Activated naive CD8-positive, alpha-beta T cell treated with anti-CD3 and anti-CD28 coated beads, Interleukin-2, amount 50 U/mL, for 16 hours (primary cell): Measurements from ENCODE around the gene RBM15B.
A peak's percentile ranks its signal among the peaks of the same experiment; 100 is the strongest.
"Not testable (repeated sequence)": the region's sequence is repeated elsewhere in the genome, so short reads cannot be mapped to it uniquely, and the experiment has no call there.

Experiments
- DNase-seq: peaks from one replicate; pipeline ENCODE4 v3.0.0-alpha.2; 2020; ENCODE audit warnings: low read depth, low spot score

The RBM15B gene, protein sequence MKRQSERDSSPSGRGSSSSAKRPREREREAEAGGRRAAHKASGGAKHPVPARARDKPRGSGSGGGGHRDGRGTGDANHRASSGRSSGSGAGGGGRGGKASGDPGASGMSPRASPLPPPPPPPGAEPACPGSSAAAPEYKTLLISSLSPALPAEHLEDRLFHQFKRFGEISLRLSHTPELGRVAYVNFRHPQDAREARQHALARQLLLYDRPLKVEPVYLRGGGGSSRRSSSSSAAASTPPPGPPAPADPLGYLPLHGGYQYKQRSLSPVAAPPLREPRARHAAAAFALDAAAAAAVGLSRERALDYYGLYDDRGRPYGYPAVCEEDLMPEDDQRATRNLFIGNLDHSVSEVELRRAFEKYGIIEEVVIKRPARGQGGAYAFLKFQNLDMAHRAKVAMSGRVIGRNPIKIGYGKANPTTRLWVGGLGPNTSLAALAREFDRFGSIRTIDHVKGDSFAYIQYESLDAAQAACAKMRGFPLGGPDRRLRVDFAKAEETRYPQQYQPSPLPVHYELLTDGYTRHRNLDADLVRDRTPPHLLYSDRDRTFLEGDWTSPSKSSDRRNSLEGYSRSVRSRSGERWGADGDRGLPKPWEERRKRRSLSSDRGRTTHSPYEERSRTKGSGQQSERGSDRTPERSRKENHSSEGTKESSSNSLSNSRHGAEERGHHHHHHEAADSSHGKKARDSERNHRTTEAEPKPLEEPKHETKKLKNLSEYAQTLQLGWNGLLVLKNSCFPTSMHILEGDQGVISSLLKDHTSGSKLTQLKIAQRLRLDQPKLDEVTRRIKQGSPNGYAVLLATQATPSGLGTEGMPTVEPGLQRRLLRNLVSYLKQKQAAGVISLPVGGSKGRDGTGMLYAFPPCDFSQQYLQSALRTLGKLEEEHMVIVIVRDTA

DNA sequence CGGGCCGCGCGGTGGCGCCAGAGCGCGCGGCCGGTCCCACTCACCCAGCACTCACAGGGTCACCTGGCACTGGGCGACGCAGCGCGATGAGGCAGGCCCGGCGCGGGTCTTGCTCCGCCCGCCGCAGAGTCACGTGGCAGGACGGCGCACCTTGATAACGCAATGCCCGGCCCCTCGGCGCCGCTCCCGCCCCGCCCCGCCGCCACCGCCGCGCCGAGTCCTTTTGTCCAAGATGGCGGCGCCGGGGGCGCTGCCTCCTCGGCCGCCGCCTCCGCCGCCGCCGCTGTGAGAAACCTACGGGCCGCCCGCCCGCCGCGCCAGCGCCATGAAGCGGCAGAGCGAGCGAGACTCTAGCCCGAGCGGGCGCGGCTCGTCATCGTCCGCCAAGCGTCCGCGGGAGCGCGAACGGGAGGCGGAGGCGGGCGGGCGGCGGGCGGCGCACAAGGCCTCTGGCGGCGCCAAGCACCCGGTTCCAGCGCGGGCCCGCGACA is at the start of gene RBM15B:
Gene RBM15B, plus strand, starts transcription at position 211 of the 491 bp plus-strand sequence. Its CDS starts 115 bp downstream, at position 326.
- peak; percentile 92 for DNase-seq

DNA sequence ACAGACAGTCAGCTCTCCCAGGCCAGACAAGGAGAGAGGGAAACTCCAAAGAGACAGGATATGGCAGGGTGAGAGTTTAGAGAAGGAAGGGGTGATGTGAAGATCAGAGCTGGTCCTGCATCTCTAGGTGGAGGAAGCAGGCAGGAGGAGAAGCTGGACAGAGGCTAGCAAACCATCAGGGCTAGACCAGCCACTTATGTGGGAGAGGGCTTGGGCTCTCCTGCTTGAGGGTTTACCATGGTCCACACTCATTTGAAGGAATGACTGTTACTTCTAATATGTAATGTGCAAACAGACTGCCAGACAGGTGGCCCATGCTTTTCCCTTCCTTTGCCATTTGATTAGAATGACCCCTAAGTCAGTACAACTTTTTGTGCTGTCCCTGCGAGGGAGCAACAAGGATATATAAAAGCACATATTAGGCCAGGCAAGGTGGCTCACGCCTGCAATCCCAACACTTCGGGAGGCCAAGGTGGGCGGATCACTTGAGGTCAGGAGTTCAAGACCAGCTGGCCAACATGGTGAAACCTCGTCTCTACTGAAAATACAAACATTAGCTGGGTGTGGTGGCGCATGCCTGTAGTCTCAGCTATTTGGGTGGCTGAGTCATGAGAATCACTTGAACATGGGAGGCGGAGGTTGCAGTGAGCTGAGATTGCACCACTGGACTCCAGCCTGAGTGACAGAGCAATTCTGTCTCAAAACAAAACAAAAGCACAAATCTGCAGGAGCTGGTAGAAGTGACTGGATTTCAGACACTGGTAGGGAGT is 47.0 kb upstream of the RBM15B start:
- no peak for DNase-seq

DNA sequence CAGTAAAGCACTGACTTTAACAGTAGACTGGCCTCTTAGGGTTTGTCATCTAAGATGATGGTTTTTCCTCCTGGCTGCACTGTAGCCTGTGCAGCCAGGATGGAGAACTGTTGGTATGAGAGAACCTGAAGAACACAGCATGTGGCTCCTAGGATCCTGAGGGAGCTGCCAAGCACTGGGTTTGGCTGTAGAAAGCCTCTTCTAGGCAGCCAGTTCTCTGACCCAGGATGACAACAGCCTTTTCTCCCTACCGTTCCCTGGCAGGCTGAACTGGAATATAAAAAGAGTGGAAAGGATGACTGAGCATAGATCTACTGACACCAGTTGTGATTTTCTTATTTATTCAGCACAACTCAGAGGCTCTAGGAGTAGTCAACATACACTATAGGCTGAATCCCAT is 40.3 kb upstream of the RBM15B start:
- DNase-seq: no peak

DNA sequence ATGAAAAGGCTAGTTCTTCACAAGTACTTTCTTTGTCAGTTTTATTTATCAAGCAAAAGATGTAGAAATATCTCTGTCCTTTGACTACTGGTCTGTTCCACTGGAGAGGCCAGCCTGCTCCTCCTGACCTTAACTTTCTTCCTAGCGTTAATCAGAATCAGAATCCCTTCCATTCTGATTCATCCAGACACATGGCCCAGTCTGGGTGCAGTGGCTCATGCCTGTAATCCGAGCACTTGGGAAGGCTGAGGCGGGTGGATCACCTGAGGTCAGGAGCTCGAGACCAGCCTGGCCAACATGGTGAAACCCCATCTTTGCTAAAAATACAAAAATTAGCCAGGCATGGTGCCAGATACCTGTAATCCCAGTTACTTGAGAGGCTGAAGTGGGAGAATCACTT is 38.0 kb upstream of the RBM15B start:
- DNase-seq: no peak

DNA sequence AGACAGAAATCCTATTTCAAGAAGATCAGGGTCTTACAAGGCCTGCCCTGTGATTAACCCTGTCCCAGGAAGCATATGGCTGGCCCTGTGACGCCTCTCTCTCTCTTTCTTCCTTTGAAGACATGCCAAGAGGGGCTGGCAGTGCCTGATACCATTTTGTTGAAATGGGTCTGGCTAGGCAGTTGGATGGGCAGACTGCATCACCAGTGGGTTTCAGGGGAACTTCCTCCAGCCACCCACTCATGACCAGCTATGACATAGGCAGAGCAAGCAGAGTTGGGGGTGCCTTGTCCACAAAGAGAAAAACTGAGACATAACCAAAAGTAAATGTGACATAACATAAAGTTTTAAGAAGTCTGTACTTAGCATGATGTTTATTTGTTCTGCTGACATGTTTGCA is 37.4 kb upstream of the RBM15B start:
- no peak for DNase-seq

DNA sequence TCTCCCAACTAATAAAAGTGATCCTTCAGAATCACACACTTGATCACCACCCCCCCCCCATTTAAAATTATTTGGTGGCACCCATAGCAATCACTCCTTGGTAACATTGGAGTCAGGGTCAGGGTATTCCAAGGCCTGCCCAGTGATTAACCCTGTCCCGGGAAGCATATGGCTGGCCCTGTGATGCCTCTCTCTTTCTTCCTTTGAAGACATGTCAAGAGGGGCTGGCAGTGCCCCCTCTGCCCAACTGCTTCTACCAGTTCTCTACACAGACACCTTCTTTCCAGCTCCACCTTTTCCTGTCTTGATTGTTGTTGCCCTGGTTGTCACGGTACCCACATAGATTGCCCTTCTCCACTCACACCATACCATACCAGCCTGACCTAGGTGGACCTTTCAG is 36.9 kb upstream of the RBM15B start:
- DNase-seq: no peak

DNA sequence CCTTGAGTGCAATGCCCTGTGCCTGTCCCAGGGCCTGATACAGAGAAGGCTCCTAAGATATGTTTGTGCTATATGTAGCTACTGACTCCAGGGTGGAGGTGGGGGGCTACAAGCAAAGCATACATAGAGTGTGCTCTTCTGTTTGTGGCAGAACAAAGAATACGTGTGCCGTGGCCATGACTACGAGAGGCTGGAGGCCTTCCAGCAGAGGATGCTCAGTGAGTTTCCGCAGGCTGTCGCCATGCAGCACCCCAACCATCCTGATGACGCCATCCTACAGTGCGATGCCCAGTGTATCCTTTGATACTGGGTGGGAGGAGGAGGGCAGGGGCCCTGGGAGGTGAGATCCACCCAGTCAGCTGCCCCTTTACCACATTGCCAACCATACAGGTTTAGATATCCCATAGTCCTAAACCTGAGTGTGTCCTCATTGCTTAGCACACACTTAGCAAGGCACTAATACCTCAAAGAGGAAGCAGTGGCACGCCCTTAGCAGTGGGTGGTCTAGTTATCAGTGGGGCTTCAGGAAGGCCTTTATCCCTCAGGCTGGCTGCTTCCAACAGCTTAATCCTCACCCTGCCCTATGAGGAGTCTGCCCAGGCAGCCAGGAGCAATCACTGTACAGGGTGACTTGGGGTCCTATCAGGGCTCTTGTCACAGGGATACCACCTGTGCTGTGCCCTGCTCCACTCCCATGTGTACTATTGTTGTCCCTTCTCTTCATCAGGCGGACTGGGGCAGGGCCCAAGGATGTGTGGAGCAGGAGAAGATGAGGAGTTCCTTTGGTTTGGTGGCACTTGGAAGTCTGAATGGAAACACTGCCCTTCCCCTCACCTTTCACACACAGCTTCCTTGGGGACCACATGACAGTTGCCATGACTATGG is 36.1 kb upstream of the RBM15B start:
- no peak for DNase-seq

DNA sequence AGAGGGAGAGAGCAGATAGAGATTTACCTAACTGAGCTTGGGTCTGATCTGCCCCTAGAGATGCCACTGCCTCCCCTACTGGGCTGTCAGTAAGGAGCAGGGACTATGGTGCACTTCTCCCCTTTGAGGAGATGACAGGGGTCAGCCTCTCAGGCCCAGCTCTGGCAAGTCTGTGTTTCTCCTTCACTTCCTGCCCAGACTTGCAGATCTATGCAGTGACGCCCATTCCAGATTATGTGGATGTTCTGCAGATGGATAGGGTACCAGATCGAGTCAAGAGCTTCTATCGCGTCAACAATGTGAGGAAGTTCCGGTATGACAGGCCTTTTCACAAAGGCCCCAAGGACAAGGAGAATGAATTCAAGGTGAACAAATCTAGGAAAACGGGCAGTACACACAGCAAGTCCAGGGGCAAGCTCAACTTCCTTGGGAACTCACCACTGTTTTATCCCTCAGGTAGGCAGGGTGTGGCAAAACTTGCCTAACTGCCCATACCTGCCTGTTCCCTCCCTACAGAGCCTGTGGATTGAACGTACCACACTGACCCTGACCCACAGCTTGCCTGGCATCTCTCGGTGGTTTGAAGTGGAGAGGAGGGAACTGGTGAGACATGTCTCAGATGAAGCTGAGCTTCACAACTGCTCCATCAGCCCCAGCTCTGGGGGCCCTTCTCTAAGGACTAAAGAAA is 35.0 kb upstream of the RBM15B start:
- no peak for DNase-seq

DNA sequence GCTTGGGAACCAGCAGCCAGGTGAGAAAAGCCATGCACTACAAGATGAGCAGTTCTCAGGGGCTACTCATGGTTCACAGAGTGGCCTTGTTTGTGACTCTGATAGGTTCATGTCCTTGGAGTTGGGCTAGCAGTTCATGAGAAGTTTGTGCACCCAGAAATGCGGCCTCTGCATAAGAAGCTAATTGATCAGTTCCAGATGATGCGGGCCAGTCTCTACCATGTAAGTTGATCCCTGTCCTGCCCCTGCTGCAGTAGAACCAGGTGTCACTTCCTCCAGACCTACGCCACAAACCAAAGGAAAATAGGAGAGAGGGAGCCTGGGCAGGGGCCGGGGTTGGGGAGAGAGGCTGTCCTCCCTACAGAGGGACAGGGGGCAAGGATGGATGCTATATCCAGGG is 33.2 kb upstream of the RBM15B start:
- DNase-seq: no peak

DNA sequence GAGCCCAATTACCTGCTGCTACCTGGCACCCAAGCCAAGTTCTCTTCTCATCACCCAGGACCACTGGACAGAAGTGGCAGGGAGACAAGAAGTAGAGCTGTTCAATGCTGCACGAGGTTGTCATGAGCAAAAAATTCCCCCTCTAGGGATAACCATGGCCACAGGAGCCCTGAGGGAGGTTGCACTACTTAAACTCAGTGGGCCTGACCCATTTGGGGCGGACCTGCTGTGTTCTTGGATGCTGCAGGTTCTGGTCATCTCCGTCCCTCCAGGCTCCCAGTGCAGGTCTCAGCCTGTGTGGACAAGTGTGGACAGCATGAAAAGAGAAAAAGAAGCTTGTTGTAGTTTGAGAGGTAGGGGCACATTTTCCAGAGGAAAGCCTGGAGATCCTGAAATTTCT is 32.1 kb upstream of the RBM15B start:
- no peak for DNase-seq

DNA sequence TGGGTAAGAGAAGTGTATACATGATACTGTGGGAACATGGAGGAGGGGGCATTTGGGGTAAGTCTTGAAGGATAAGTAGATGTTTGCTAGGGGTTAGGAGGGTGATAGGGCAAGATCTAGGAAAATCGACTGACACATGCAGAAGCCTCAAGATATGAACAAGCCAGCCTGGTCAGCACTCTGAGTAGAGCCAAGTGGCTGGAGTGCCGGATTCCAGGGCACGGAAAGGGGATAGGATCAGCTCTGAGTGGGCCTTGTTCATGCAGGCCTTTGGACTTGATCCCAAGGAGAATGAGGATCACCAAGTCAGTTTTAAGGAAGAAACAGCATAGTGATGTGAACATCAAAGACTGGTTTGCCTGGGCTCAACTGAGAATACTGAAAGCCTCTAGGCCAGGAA is 30.3 kb upstream of the RBM15B start:
- no peak for DNase-seq

DNA sequence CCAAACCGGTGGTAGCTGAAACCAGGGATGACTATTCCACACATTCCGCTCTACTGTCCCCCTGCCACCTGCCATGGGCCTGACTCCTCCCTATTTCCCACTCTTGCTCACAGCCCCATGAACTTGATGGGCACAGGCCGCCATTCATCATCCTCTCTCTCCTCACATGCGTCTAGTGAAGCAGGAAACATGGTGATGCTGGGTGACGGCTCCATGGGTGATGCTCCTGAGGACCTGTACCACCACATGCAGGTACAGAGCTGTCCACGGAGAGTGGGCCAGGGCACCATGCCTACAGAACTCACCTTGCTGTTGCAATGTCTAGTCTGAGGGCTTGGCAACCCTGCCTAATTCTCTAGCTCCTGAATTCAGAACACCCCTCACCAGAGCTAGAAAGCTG is 29.3 kb upstream of the RBM15B start:
- no peak for DNase-seq

DNA sequence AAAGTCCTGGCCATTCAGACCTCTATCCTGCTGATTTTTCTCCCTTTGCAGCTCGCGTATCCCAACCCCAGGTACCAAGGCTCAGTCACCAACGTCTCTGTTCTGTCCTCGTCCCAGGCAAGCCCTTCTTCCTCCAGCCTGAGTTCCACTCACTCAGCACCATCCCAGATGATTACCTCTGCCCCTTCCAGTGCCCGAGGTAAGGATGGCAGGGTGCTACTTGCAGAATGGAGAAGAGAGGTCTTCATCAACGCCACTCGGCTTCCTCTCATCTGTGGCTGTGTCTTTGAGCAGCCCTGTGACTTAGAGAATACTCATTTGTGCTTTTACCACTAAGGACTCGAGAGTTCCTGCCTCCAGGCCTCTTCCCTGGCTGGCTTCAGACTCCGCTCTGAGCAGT is 28.6 kb upstream of the RBM15B start:
- DNase-seq: no peak

DNA sequence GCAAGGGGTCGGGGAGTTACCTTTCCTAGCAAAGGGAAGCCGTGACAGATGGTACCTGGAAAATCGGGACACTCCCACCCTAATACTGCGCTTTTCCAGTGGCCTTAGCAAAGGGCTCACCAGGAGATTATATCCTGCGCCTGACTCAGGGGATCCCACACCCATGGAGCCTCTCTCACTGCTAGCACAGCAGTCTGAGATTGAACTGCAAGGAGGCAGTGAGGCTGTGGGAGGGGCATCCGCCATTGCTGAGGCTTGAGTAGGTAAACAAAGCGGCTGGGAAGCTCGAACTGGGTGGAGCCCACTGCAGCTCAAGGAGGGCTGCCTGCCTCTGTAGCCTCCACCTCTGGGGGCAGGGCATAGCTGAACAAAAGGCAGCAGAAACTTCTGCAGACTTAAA is 22.8 kb upstream of the RBM15B start:
- not testable (repeated sequence) for DNase-seq

DNA sequence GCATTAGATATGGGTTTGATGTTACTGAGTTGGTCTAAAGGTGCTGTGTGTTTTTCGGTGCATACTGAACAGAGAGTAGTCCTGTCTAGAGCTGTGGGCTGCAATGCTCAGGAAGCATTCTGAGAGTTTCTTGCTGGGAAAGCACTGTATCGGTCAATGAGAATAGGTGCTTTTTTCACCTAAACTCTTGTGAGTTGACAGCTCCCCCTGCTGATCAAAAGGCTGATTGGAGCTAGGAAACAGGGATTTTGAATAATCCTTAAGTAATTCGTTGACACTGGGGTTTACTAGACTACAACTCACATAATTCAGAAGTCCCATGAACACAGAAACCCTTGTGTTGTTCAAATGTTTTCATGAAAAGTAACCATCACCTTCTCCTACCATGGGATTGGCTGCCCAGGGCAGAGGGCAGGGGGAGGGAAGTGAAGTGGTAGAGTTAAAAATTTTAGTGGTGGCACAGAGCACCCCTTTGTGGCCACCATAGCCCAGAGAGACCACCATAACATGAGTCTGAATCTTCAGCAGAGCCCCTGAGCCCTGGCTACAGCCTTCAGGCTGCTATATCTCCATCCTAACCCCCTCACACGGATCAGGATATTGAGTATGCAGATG is 19.0 kb upstream of the RBM15B start:
- no peak for DNase-seq

DNA sequence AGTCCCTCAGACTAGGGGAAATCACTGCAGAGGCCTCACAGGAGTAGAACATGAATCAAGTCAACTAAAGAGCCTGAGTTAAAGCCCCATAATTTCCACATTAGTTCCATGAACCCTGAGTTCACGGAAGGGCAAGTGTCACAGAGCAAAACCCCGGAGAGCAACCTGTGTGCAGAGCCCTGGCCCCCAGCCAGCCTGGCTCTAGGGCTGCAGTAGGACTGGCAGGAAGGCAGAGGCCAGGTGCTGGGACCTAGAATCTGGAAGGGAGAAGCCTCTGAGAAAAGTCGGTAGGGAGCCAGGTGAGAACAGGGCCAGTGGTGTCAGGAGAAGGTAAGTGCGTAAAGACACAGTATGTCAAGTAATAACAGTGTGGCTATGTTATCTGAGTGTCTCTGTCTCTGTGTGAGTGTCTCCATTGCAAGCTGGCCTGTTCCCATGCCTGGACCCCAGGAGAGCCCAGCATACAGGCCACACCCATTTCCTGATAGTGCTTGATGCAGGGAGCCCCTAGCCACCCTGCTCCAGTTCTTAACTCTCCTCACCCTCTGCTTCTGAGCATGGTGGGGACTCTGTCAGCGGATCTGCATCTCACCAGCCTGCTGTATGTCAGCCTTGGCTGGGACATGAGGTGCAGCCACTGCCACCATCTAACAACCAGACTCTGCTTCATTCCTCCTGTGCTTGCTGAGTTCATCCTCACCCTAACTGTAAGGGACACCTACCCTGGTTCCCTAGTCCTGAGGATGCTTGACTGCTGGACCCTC is 17.2 kb upstream of the RBM15B start:
- no peak for DNase-seq

DNA sequence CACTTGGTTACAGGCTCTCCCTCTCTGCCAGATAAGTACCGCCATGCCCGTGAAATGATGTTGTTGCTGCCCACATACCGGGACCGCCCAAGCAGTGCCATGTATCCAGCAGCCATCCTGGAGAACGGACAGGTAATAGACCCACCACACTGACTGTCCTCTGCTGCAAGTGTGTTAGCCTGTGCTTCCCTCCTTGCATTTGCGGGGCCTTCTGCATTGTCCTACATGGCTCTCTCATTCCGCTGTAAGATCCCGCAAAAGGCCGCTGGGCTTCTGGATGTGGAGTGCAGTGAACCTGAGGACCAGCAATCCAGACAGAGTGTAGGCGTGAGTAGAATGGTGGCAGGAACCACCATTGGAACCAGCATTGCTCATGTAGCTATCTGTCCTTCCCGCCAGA is 16.6 kb upstream of the RBM15B start:
- no peak for DNase-seq

DNA sequence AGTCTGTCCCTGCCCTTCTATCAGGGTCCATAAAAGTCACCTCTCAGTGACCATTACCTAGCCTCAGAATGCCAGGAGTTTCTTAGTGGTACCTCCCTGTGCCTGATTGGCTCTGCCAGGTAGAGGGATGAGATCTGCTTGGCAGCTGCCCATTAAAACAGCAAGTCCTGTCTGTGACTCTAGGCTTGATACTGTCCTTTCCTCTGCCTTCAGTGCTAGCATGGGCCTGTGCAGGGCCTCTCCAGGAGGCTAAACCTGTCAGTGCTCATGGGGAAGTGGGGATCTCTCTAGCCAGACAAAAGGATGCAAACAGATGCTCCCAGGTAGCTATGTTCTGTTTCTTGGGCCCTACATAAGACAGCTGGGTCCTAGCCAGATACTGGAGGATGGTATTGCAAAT is 15.9 kb upstream of the RBM15B start:
- no peak for DNase-seq

DNA sequence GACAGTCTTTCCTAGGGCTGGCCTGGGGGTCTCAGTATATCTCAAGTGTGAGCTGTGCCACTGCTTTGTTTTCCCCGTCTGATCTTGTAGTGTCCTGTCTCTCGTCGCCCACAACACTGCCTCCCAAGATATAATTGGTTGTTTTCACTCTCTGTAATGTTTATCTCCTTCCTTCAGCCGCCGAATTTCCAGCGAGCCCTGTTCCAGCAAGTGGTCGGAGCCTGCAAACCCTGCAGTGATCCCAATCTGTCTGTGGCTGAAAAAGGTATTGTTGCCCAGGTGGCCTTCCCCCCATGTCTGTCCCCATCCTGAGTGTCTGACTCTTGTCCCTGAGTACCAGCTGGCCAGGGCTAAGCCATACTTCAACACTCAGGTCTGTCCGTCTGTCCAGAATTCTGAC is 15.5 kb upstream of the RBM15B start:
- no peak for DNase-seq
